Prostate gland (tissue), 2 donors: ENCODE measurements around the gene TAAR9. TPM values are rescaled to one million over a fixed set of nuclear protein-coding genes. Genes with fewer than 3 reads are reported as not detected.
"Not testable (repeated sequence)": the region's sequence is repeated elsewhere in the genome, so short reads cannot be mapped to it uniquely, and the experiment has no call there.

Experiments used
- DNase-seq: peaks from one replicate; pipeline ENCODE4 v3.0.0-alpha.2; 2019; ENCODE audit warnings: low spot score
- H3K27ac ChIP-seq, 2 donors: fragments of 200-600 bp; sonication (generic); 2 replicates each; pipeline ENCODE4 v1.5.1; 2017 to 2019
- H3K27me3 ChIP-seq: fragments of 200-600 bp; sonication (generic); replicated peaks from 2 replicates; pipeline ENCODE4 v1.5.1; 2019; ENCODE audit not compliant: insufficient read depth
- H3K36me3 ChIP-seq, 2 donors: fragments of 200-600 bp; sonication (generic); 1 replicate in 1 of 2; 2 replicates in 1 of 2; pipeline versions ENCODE4 v1.5.1 to v1.8.1; 2017 to 2019
- H3K4me1 ChIP-seq: fragments of 200-600 bp; sonication (generic); replicated peaks from 2 replicates; pipeline ENCODE4 v1.5.1; 2019
- H3K4me3 ChIP-seq, 2 donors: fragments of 200-600 bp; sonication (generic); 2 replicates each; pipeline ENCODE4 v1.5.1; 2017 to 2019
- H3K9me3 ChIP-seq: fragments of 200-600 bp; sonication (generic); 2 replicates; pipeline ENCODE4 v1.5.1; 2017
- CTCF ChIP-seq, 4 experiments: fragments of 200-600 bp in 2 of 4; fragments of 450-650 bp in 2 of 4; sonication (generic) in 2 of 4; IDR thresholded peaks; 1 replicate in 3 of 4; 2 replicates in 1 of 4; pipeline ENCODE4 v1.5.1; 2016 to 2019; ENCODE audit warnings: antibody characterized with exemption in 4 of 4, mild to moderate bottlenecking in 2 of 4, moderate library complexity in 2 of 4
- POLR2A ChIP-seq: fragments of 450-650 bp; IDR thresholded peaks from one replicate; pipeline ENCODE4 v1.6.1; 2016; ENCODE audit warnings: antibody characterized with exemption, mild to moderate bottlenecking
- POLR2AphosphoS5 ChIP-seq: sonication (generic); formaldehyde crosslinking; IDR thresholded peaks from one replicate; pipeline ENCODE4 v1.6.1; 2017; ENCODE audit warnings: antibody characterized with exemption
- WGBS: methylation state at CpG from one replicate; pipeline ENCODE4 v1.1.5; 2018; 5-methylcytosine and 5-hydroxymethylcytosine counted together
- intact Hi-C: fragments of 100-400 bp; cut with DNase I; formaldehyde crosslinking; loops from one replicate; pipeline ENCODE4 v1.14.2; 2022
- total RNA-seq, 2 donors: library from RNA; depleted of rRNA; stranded (reverse); fragments of >200 nt; gene quantifications; one replicate each; pipeline ENCODE4 v1.1.0, GENCODE V29; 2016

TAAR9 gene
- total RNA-seq, 2 donors from 2014 or later, result not detected

GRCh38 chr6:132537145-132537544, 932 bp upstream of the TAAR9 start:
- WGBS, result 83% methylated on average over 3 of the region's 3 CpGs
- no peak for TF ChIP-seq POLR2A
- TF ChIP-seq POLR2AphosphoS5, result no peak
- TF ChIP-seq CTCF (IDR thresholded peaks at IDR 0.05), result no peak
- intact Hi-C loops, result loop anchor here (10.0 kb wide), 1 partner anchor 258 kb away; the partner anchor contains the start of gene SLC18B1
- DNase-seq, result no peak
- Histone ChIP-seq H3K4me1 (no peaks in the 10 kb centered on the region), H3K27me3 (no peaks in the 10 kb centered on the region), H3K9me3 (no peaks in the 10 kb centered on the region), H3K4me3 (no peak overlapping the region), H3K27ac (no peak overlapping the region), H3K36me3 (no peaks in the 10 kb centered on the region)

GRCh38 chr6:132544826-132545225, 6.7 kb downstream of the TAAR9 start:
- Histone ChIP-seq H3K36me3 (no peaks in the 10 kb centered on the region), H3K27ac (no peak overlapping the region), H3K9me3 (no peaks in the 10 kb centered on the region), H3K4me1 (no peaks in the 10 kb centered on the region), H3K4me3 (no peak overlapping the region), H3K27me3 (no peaks in the 10 kb centered on the region)
- intact Hi-C loops, result no loop called here
- no peak for TF ChIP-seq CTCF (IDR thresholded peaks at IDR 0.05)
- TF ChIP-seq POLR2AphosphoS5, result no peak
- TF ChIP-seq POLR2A, result no peak
- no peak for DNase-seq

GRCh38 chr6:132548746-132549463, 10.8 kb downstream of the TAAR9 start:
- no peak for TF ChIP-seq CTCF (IDR thresholded peaks at IDR 0.05)
- TF ChIP-seq POLR2AphosphoS5, result no peak
- TF ChIP-seq POLR2A, result no peak
- no peak for DNase-seq
- intact Hi-C loops, result no loop called here
- no peak overlapping the region for H3K27ac ChIP-seq
- no peaks in the 10 kb centered on the region for H3K36me3 ChIP-seq
- WGBS, result 90% methylated on average over 4 of the region's 4 CpGs
- H3K27me3 ChIP-seq, result no peaks in the 10 kb centered on the region
- H3K9me3 ChIP-seq, result no peaks in the 10 kb centered on the region
- H3K4me1 ChIP-seq, result no peaks in the 10 kb centered on the region
- H3K4me3 ChIP-seq, result no peak overlapping the region

GRCh38 chr6:132551214-132551613, 13.1 kb downstream of the TAAR9 start:
- H3K4me3 ChIP-seq, result no peak overlapping the region
- H3K27me3 ChIP-seq, result peaks cover under 1% of the 10 kb centered on the region
- no peak for DNase-seq
- WGBS, result 86% methylated on average over 4 of the region's 4 CpGs
- H3K4me1 ChIP-seq, result no peaks in the 10 kb centered on the region
- no peaks in the 10 kb centered on the region for H3K36me3 ChIP-seq
- H3K27ac ChIP-seq, result no peak overlapping the region
- intact Hi-C loops, result no loop called here
- H3K9me3 ChIP-seq, result no peaks in the 10 kb centered on the region
- no peak for TF ChIP-seq POLR2A
- TF ChIP-seq POLR2AphosphoS5, result no peak
- TF ChIP-seq CTCF (IDR thresholded peaks at IDR 0.05), result no peak

GRCh38 chr6:132552372-132552771, 14.3 kb downstream of the TAAR9 start, which contains the start of gene TAAR8:
TAAR8 (plus strand) TSS chr6:132552672; CDS start chr6:132552693, 21 bp downstream.
- intact Hi-C loops, result no loop called here
- WGBS, result 92% methylated on average over 2 of the region's 2 CpGs
- no peaks in the 10 kb centered on the region for H3K9me3 ChIP-seq

GRCh38 chr6:132560087-132560486, 22.0 kb downstream of the TAAR9 start:
- H3K36me3 ChIP-seq, intact Hi-C loops, H3K4me3 ChIP-seq, H3K9me3 ChIP-seq, H3K27ac ChIP-seq, DNase-seq, H3K27me3 ChIP-seq, H3K4me1 ChIP-seq: not testable (repeated sequence)
- 88% methylated on average over 3 of the region's 3 CpGs for WGBS

More at GRCh38 chr6:132552372-132552771, 14.3 kb downstream of the TAAR9 start, which contains the start of gene TAAR8:
- no peak for TF ChIP-seq POLR2AphosphoS5
- TF ChIP-seq POLR2A, result no peak
- no peak for TF ChIP-seq CTCF (IDR thresholded peaks at IDR 0.05)
- Histone ChIP-seq H3K4me3 (no peak within 1 kb of the TSS), H3K27ac (no peak within 1 kb of the TSS), H3K4me1 (no peaks in the 10 kb centered on the region), H3K27me3 (peaks cover 3% of the 10 kb centered on the region), H3K36me3 (no peaks in the 10 kb centered on the region)
- DNase-seq, result no peak
